Panc1 (cell line): ENCODE measurements around the gene MLX. TPM values are rescaled to one million over a fixed set of nuclear protein-coding genes. Genes with fewer than 3 reads are reported as not detected.

Experiments used
- ATAC-seq: fragments of 200-7000 bp; cut with Tn5 transposase; 2 replicates; pipeline ENCODE4 v1.9.1; 2020; ENCODE audit warnings: mild to moderate bottlenecking, moderate library complexity
- BruUV-seq: library from RNA; stranded (reverse); fragments of 400-500 nt; replicated peaks from 2 replicates; lab custom pipeline; 2021; lab: Mats Ljungman, UMichigan
- CTCF ChIA-PET: fragments of 300-600 bp; sonication (Branson Sonifier 250); formaldehyde crosslinking; loops from one replicate; lab custom pipeline; 2022; ENCODE audit warnings: antibody characterized with exemption; lab: Charles Lee
- POLR2A ChIA-PET: fragments of 300-600 bp; sonication (Branson Sonifier 250); formaldehyde crosslinking; loops from one replicate; lab custom pipeline; 2022; ENCODE audit warnings: antibody characterized with exemption; lab: Charles Lee
- DNase-seq: peaks from one replicate; pipeline ENCODE4 v3.0.0-alpha.2; 2010; ENCODE audit warnings: low read depth, low spot score
- H3K27ac ChIP-seq: 2 replicates; pipeline ENCODE4 v1.5.1; 2011; ENCODE audit warnings: mild to moderate bottlenecking, low read length, inconsistent platforms
- H3K27me3 ChIP-seq: fragments of 200-500 bp; sonication (Bioruptor generic); 2 replicates; pipeline ENCODE4 v1.6.0; 2014; ENCODE audit warnings: low read length, inconsistent platforms; ENCODE audit not compliant: control insufficient read depth, insufficient read depth
- H3K36me3 ChIP-seq: fragments of 200-500 bp; sonication (Bioruptor generic); 2 replicates; pipeline ENCODE4 v1.5.1; 2014; ENCODE audit warnings: inconsistent platforms, mild to moderate bottlenecking, low read length, moderate library complexity; ENCODE audit not compliant: control insufficient read depth, insufficient read depth
- H3K4me1 ChIP-seq: 2 replicates; pipeline ENCODE4 v1.5.1; 2011; ENCODE audit warnings: inconsistent platforms, mild to moderate bottlenecking, low read length, moderate library complexity; ENCODE audit not compliant: control insufficient read depth, insufficient read depth
- H3K4me3 ChIP-seq, 2 experiments: 2 replicates each; pipeline ENCODE4 v1.5.1; 2011 to 2012; ENCODE audit warnings: low read depth in 2 of 2, low read length in 2 of 2, mild to moderate bottlenecking in 2 of 2, inconsistent platforms in 1 of 2, moderate library complexity in 1 of 2
- H3K9me3 ChIP-seq: fragments of 200-500 bp; sonication (Bioruptor generic); 2 replicates; pipeline ENCODE4 v1.5.1; 2014; ENCODE audit warnings: low read depth, mild to moderate bottlenecking, inconsistent platforms, low read length, moderate library complexity; ENCODE audit not compliant: control insufficient read depth, insufficient read depth
- POLR2AphosphoS5 ChIP-seq: IDR thresholded peaks from 2 replicates; pipeline ENCODE4 v1.6.1; 2012; ENCODE audit warnings: mild to moderate bottlenecking, low read depth, low read length, moderate library complexity
- SIN3A ChIP-seq: IDR thresholded peaks from 2 replicates; pipeline ENCODE4 v1.6.1; 2012; ENCODE audit warnings: low read depth, mild to moderate bottlenecking, low read length, moderate library complexity, borderline replicate concordance; ENCODE audit not compliant: insufficient read depth
- TCF7L2 ChIP-seq: IDR thresholded peaks from 2 replicates; pipeline ENCODE4 v1.6.1; 2011; ENCODE audit warnings: mild to moderate bottlenecking, low read depth, low read length, inconsistent platforms
- in situ Hi-C: cut with HindIII; loops from 2 replicates; pipeline ENCODE4 v1.10.0; 2016; ENCODE audit warnings: low sequenced_read_pairs, low pct_unique_long_range_greater_than_20kb
- intact Hi-C: fragments of 100-400 bp; cut with micrococcal nuclease; formaldehyde crosslinking; loops from one replicate; pipeline ENCODE4 v1.10.0; 2022; ENCODE audit not compliant: unreplicated experiment
- total RNA-seq: library from RNA; stranded (reverse); gene quantifications from one replicate; pipeline ENCODE4 v1.2.1, GENCODE V29; 2021; ENCODE audit not compliant: unreplicated experiment
- TF ChIP-seq, protein P1 (sequence below): fragments of 450-650 bp; IDR thresholded peaks from 2 replicates; pipeline ENCODE4 v1.5.1; 2017; ENCODE audit warnings: mild to moderate bottlenecking
- TF ChIP-seq, protein P2 (sequence below), 2 experiments: IDR thresholded peaks; 2 replicates each; pipeline ENCODE4 v1.6.1; 2011 to 2012; ENCODE audit warnings: low read depth in 2 of 2, control low read depth in 1 of 2, low read length in 1 of 2, mild to moderate bottlenecking in 1 of 2, moderate library complexity in 1 of 2; ENCODE audit not compliant: insufficient read depth in 1 of 2

Gene MLX
- total RNA-seq, 1 experiment from 2014 or later: 35.8 TPM

DNA sequence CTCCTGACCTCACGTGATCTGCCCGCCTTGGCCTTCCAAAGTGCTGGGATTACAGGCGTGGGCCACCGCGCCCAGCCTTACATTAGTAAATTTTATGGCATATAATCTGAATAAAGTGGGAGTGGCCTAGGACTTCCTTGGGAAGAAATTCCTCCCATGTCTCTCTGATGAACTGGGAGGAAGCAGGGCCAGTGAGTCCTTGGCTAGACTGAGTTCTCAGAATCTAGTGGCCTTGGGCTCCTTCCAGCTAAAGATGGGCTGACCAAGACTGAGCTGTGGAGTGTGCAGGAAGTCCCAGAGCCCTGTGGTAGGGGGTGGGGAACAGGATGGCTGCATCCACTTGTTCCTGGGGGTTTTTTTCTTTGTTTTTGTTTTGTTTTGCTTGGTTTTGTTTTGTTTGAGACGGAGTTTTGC, 40.9 kb upstream of the MLX start:
- no peaks in the 10 kb centered on the region for H3K9me3 ChIP-seq
- BruUV-seq: no TSS peak
- no peak for TF ChIP-seq SIN3A
- TF ChIP-seq, protein P1, sequence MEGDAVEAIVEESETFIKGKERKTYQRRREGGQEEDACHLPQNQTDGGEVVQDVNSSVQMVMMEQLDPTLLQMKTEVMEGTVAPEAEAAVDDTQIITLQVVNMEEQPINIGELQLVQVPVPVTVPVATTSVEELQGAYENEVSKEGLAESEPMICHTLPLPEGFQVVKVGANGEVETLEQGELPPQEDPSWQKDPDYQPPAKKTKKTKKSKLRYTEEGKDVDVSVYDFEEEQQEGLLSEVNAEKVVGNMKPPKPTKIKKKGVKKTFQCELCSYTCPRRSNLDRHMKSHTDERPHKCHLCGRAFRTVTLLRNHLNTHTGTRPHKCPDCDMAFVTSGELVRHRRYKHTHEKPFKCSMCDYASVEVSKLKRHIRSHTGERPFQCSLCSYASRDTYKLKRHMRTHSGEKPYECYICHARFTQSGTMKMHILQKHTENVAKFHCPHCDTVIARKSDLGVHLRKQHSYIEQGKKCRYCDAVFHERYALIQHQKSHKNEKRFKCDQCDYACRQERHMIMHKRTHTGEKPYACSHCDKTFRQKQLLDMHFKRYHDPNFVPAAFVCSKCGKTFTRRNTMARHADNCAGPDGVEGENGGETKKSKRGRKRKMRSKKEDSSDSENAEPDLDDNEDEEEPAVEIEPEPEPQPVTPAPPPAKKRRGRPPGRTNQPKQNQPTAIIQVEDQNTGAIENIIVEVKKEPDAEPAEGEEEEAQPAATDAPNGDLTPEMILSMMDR: no peak
- TF ChIP-seq TCF7L2: no peak
- TF ChIP-seq, protein P2, sequence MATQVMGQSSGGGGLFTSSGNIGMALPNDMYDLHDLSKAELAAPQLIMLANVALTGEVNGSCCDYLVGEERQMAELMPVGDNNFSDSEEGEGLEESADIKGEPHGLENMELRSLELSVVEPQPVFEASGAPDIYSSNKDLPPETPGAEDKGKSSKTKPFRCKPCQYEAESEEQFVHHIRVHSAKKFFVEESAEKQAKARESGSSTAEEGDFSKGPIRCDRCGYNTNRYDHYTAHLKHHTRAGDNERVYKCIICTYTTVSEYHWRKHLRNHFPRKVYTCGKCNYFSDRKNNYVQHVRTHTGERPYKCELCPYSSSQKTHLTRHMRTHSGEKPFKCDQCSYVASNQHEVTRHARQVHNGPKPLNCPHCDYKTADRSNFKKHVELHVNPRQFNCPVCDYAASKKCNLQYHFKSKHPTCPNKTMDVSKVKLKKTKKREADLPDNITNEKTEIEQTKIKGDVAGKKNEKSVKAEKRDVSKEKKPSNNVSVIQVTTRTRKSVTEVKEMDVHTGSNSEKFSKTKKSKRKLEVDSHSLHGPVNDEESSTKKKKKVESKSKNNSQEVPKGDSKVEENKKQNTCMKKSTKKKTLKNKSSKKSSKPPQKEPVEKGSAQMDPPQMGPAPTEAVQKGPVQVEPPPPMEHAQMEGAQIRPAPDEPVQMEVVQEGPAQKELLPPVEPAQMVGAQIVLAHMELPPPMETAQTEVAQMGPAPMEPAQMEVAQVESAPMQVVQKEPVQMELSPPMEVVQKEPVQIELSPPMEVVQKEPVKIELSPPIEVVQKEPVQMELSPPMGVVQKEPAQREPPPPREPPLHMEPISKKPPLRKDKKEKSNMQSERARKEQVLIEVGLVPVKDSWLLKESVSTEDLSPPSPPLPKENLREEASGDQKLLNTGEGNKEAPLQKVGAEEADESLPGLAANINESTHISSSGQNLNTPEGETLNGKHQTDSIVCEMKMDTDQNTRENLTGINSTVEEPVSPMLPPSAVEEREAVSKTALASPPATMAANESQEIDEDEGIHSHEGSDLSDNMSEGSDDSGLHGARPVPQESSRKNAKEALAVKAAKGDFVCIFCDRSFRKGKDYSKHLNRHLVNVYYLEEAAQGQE (IDR thresholded peaks at IDR 0.05; ENCODE audit: insufficient read depth in 1 of 2, low read depth in 2 of 2, low read length in 1 of 2): no peak
- TF ChIP-seq POLR2AphosphoS5: no peak
- ATAC-seq (no peak), DNase-seq (no peak)
- H3K27ac ChIP-seq: peak overlapping the region; percentile 63; the same call in 1 of the 2 replicates
- no peaks in the 10 kb centered on the region for H3K27me3 ChIP-seq
- peaks cover 36% of the 10 kb centered on the region for H3K4me1 ChIP-seq
- POLR2A ChIA-PET: no interaction called here
- CTCF ChIA-PET: no interaction called here
- intact Hi-C loops (loop anchor here (10.0 kb wide), 2 partner anchors 101 to 211 kb away; partner anchors contain the start of gene CAVIN1), in situ Hi-C loops (no loop called here)
- no peaks in the 10 kb centered on the region for H3K36me3 ChIP-seq
- H3K4me3 ChIP-seq: no peak overlapping the region

DNA sequence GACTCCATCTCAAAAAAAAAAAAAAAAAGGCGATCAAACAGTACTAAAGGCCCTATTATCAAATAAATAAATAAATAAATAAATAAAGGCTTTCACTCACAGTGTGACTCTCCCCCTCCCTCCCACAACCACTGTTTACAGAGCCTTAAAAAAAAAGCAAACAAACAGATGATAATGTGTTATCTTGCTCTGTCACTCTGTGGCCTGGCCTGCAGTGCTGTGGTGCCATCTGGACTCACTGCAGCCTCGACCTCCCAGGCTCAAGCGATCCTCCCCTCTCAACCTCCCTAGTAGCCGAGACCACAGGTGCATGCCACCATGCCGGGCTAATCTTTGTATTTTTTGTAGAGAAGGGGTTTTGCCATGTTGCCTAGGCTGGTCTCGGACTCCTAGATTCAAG, 39.0 kb upstream of the MLX start:
- Histone ChIP-seq H3K27me3 (no peaks in the 10 kb centered on the region), H3K9me3 (no peaks in the 10 kb centered on the region), H3K4me3 (no peak overlapping the region), H3K4me1 (peaks cover 27% of the 10 kb centered on the region), H3K27ac (peak overlapping the region; percentile 79; the same call in 1 of the 2 replicates), H3K36me3 (no peaks in the 10 kb centered on the region)
- intact Hi-C loops (loop anchor here (10.0 kb wide), 2 partner anchors 103 to 213 kb away; partner anchors contain the start of gene CAVIN1), in situ Hi-C loops (no loop called here)
- CTCF ChIA-PET: interaction anchor here (0.6 to 0.7 kb wide), 2 partner anchors 10 to 121 kb away, joined by 5 to 6 read pairs; no protein-coding TSS in a partner anchor
- ATAC-seq: no peak
- no peak for DNase-seq
- POLR2A ChIA-PET: interaction anchor here (0.6 kb wide), 1 partner anchor 198 kb away, joined by 5 read pairs; no protein-coding TSS in a partner anchor
- no TSS peak for BruUV-seq
- TF ChIP-seq, protein P2 (IDR thresholded peaks at IDR 0.05; ENCODE audit: insufficient read depth in 1 of 2, low read depth in 2 of 2, low read length in 1 of 2): no peak
- no peak for TF ChIP-seq POLR2AphosphoS5
- TF ChIP-seq SIN3A: no peak
- TF ChIP-seq, protein P1: no peak
- no peak for TF ChIP-seq TCF7L2
